ENCODE results near the gene ZNF534. TPM values are rescaled to one million over a fixed set of nuclear protein-coding genes. Genes with fewer than 3 reads are reported as not detected.
"Not testable (repeated sequence)": the region's sequence is repeated elsewhere in the genome, so short reads cannot be mapped to it uniquely, and the experiment has no call there.

The ZNF534 gene
- not detected in 2 replicates for total RNA-seq

DNA sequence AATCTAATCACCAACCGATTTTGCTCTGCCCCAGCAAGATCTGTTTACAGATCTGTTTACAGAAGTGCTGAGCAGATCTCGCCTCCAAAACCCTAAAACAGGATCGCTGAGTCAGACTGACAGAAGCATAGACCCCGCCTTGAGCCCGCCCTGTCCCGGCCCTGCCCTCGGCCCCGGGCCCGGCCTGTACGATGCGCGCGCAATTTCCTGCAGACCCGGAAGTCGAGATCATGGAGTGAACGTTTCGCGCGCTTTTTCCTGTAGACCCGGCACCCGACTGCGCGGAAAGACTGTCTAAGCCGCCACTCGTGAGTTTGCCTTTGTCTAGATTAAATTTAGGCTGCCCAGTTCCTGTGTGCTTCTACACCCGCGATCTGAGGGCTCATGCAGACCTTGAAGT is at the start of gene ZNF534:
Gene ZNF534, plus strand, starts transcription at position 212 of the 400 bp plus-strand sequence. CDS start 2,327 bp downstream, outside the sequence.
- intact Hi-C loops (cut with micrococcal nuclease) = no loop called here

DNA sequence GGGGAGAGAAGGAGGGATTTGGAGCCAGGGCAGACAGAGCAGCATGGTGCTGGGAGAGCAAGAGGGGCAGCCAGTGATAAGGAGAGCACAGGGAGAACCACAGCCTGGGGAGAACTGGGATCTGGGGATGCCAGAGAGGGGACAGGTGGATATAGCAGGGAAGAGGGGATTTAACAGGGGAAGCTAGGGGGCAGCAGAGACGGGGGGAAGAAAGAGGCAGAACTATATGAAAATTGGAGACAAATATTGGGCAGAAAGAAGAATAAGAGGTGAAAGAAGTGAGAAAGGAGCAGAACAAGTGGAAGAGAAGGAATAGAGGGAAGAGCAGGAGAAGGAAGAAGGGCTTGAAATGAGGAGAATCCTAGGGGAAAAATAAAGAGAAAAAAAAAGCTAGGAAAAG is 37.8 kb upstream of the ZNF534 start:
- intact Hi-C loops (cut with micrococcal nuclease) = no loop called here

DNA sequence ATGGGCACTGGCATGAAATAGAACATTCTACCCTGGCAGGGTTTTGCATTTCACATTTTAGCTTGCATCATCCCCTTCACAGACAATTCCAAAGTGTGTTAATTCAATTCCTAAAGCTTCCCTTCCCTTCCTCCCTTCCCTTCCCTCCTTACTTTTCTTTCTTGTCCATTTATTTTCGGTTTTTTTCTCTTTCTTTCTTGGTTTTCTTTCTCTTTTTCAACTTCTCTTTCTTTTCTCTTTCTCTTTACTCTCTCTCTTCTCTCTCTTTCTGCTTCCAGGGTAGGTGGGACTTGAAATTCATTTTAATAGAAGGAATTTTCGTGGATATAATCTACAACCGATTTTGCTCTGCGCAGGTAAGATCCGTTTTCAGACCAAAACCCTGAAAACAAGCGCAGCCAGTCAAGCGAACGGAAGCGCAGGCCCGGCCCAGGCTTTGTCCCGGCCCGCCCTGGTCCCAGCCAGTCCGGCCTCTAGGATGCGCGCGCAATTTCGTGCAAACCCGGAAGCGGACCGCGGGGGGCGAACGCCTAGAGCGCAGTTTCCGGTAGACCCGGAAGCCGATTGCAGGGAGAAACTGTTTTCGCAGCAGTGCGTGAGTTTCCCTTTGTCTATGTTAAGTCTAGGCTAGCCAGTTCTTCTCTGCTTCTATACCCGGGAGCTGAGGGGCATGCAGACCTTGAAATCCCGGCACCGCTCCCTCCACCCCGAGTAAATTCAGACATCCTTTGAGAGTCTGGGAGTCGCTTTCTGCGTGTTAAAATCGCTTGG is 31.5 kb upstream of the ZNF534 start, which contains the start of gene ZNF528:
Gene ZNF528, plus strand, starts transcription at position 540 of the 771 bp plus-strand sequence. CDS start 4,165 bp downstream, outside the sequence.
- intact Hi-C loops (cut with micrococcal nuclease) = loop anchor here (1.0 to 2.0 kb wide), 2 partner anchors 27 to 130 kb away; partner anchors contain the start of gene ZNF808

DNA sequence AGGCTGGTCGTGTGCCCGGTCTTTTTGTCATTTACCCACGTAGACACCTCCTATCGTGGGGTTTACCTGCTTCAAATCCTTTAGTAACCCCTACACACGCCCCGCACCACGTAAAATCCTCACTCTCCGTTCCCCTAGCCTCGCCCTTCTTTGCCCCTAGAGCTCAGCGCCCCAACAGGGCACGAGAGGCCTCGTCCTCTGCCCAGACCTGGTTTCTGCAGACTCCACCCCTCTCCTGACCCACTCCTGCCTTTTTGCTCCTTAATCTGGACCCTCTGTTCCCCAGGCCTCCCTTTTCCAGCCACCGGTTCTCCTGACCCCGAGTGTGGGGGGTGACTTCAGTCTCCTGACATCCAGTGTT is 30.9 kb upstream of the ZNF534 start:
- intact Hi-C loops (cut with micrococcal nuclease) = no loop called here

DNA sequence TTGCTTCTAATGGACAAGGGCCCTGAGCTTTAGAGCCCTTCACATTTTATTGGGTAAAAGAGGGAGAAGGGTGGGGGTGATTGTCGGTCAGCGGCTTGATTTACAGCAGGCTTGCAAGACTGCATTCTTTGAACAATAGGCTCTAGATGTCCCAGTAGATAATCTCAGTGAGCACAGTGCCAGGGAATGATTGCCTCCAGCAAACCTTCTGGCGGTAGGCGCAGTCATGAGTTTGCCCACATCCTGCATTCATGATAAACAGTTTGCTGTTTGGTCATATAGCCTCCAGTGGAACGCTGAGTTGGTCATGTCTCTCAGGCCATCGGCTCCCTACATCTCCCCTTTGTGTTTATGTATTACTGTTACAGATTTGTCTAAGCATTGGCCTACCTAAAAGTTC is 18.7 kb upstream of the ZNF534 start:
- intact Hi-C loops (cut with micrococcal nuclease) = no loop called here

GRCh38 chr19:52415711-52416110 is 13.2 kb upstream of the ZNF534 start:
- intact Hi-C loops (cut with micrococcal nuclease) = no loop called here

- intact Hi-C loops (cut with micrococcal nuclease) = no loop called here
Observed at GRCh38 chr19:52442179-52442578, 13.2 kb downstream of the ZNF534 start.

- intact Hi-C loops (cut with micrococcal nuclease) = no loop called here
Observed at GRCh38 chr19:52444506-52444905, 15.6 kb downstream of the ZNF534 start.

GRCh38 chr19:52451241-52451640 is 22.3 kb downstream of the ZNF534 start:
- intact Hi-C loops (cut with micrococcal nuclease) = no loop called here

DNA sequence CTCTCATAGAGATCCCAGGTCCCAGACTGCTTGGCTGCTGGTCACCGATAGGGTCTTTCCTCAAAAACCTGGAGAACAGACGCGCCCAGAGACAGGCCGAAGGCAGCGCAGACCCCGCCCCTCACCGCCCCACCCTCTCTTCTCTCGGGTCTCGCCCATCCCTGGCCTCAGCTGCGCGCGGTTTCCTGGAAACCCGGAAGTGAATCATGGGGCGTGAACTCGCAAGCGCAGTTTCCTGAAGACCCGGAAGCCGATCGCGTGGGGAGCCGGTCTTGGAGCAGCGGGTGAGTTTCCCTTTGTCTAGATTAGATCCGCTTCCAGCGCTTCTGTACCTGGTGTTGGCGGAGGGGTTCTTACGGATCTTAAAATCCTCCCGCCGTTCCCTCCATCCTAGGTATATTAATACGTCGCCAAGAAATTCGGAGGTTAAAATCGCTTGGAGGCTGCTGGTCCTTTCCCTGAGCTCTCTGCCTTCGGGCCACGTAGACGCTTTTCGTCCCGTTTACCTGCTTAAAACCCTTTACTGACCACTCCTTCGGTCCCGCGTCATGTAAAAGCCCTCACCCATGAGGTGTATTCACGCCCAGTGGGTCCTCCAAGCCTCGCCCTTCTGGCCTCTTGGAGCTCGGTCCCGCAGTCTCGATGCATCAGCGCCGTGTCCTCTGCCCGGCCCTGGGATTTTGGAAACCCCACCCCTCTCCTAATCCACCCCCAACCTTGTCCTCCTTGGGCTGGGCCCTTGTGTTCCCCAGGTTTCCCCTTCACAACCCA is 24.6 kb downstream of the ZNF534 start, which contains the start of gene ZNF578:
Gene ZNF578, plus strand, starts transcription at position 230 of the 771 bp plus-strand sequence. CDS start 48,293 bp downstream, outside the sequence.
- intact Hi-C loops (cut with micrococcal nuclease) = no loop called here

DNA sequence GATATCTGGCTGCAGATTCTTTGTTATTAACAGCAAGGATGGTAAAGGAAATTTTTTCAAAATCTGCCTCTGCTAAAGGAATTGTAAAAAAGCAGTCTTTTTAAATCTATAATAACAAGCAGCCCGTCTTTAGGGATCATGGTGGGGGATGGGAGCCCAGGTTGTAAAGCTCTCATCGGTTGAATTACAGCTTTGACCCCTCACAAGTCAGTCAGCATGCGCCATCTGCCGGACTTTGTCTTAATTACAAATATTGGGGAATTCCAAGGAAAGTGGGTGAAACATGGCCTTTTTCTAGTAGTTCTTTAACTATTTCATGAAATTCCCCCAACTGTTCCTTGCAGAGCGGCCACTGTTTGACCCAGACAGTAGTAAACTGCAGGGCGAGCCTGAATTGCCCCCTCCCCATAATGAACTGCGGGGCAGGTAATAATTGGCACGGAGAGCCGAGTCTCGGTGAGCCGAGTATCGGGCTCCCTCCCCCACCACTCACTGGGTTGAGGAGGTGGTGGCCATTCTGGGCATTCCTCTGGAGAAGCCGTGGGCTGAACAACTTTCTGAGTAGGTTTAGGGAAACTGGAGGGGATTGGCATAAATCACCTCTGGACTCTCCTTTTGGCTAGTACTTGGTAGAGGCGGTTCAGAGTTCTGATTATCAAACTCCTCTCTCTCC is 36.0 kb downstream of the ZNF534 start:
- intact Hi-C loops (cut with micrococcal nuclease) = no loop called here

GRCh38 chr19:52473655-52474350 is 44.9 kb downstream of the ZNF534 start:
- intact Hi-C loops (cut with micrococcal nuclease) = no loop called here

GRCh38 chr19:52474351-52475127 is 45.6 kb downstream of the ZNF534 start:
- intact Hi-C loops (cut with micrococcal nuclease) = no loop called here

DNA sequence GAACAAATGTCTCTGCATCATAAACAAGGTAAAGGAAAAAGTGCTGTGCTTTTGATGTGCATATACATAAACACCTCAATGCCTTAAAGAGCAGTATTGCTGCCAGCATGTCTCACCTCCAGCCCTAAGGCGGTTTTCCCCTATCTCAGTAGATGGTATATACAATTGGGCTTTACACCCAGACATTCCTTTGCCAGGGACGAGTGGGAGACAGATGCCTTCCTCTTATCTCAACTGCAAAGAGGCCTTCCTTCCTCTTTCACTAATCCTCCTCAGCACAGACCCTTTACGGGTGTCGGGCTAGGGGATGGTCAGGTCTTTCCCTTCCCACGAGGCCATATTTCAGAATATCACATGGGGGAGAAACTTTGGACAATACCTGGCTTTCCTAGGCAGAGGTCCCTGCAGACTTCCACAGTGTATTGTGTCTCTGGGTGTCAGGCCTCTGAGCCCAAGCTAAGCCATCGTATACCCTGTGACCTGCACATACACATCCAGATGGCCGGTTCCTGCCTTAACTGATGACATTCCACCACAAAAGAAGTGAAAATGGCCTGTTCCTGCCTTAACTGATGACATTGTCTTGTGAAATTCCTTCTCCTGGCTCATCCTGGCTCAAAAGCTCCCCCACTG is 55.3 kb downstream of the ZNF534 start:
- intact Hi-C loops (cut with micrococcal nuclease) = not testable (repeated sequence)

DNA sequence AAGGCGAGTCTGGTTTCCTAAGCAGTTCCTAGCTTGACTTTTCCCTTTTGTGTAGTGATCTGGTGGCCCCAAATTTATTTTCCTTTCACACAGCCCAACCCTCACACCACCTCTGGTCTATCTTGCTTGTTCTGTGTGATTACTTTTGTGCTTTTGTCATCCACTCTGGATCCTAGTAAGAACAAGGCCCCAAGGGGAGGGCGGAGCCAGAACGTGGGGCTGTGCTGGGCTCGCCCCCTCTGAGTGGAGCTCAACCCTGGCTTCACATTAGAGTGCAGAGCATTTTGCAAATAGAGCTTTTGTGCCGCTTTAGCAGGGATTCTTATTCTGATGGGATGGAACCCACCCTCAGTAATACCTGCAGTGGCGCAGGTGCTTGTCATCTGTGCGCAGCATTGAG is 56.1 kb downstream of the ZNF534 start:
- intact Hi-C loops (cut with micrococcal nuclease) = not testable (repeated sequence)

GRCh38 chr19:52485561-52486240 is 56.8 kb downstream of the ZNF534 start:
- intact Hi-C loops (cut with micrococcal nuclease) = not testable (repeated sequence)

GRCh38 chr19:52492201-52492993 is 63.4 kb downstream of the ZNF534 start:
- intact Hi-C loops (cut with micrococcal nuclease) = no loop called here

GRCh38 chr19:52492994-52493470 is 64.1 kb downstream of the ZNF534 start:
- intact Hi-C loops (cut with micrococcal nuclease) = no loop called here
